Muscle of back (tissue), 11 donors: ENCODE data around the gene SRCIN1. TPM values are rescaled to one million over a fixed set of nuclear protein-coding genes. Genes with fewer than 3 reads are reported as not detected.

Source experiments
- DNase-seq, 3 donors: peaks; one replicate each; pipeline versions ENCODE4 v3.0.0 to v3.0.0-alpha.2; 2013
- polyA plus RNA-seq, 10 donors: library from polyadenylated mRNA; unstranded; fragments of 120-200 nt; gene quantifications; one replicate each; pipeline ENCODE4 v1.2.1, GENCODE V29; 2013; ENCODE audit not compliant: insufficient read length in 10 of 10

The SRCIN1 gene
- polyA plus RNA-seq, 10 donors, result 0.82 to 2.2 (median 1.2) TPM

DNA sequence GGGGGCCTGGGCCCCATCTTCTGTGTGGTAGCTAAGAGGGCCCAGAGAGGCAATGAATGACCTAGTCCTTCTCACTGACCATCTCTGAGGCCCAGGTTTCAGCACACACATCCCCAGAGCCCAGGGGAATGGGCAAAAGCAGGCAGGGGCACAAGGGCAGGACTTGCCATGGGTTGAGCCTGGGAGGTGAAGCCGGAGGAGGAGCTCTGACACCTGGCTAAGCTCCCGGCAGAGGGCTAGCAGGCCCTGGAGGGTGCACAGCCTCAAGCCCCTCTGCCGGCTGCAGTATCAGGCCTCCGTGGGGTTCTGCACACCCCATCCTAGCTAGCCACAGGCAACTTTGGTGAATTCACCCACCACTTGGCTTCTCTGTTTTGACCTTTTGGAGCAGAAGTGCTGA lies 5.3 kb downstream of the SRCIN1 start:
- DNase-seq, result no peak

DNA sequence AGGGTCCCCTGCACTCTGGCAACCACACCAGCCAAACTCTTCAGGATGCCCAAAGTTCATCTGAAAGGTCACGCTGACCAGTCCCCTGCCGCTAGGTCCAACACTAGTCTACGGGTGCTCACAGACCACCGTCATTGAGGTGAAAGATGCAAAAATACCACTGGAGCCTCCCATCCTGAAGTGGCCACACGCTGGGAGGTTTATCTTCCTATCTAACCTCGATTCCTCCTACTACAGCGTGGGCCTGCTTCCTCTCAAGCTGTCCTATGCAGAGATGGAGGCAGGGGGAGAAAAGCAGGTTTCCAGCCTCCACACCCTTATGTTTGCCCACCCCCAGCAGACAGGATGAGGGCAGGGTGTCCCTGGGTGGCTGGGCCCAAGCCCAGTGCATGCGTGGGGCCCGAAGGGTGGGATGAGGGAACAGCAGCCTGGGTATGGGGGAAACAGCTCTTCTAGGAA lies 6.3 kb downstream of the SRCIN1 start:
- DNase-seq, result no peak

DNA sequence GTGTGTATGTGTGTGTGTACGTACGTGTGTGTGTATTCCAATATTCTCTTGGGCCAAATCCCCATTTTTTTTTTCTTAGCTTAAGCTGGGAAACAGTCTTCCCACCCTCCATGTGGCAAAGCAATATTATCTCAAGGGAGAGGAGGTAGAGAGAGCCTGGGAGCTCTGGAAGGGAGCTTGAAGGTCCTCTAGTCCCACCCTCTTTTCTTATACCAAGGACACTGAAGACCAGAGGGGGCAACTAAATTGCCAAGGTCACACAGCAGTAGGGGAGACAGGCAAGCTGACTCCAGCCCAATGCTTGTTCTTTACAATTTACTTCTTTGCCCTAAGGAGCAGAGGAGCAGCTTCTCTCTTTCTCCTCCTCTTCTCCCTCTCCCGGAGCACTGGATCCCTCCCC lies 6.8 kb downstream of the SRCIN1 start:
- no peak for DNase-seq

DNA sequence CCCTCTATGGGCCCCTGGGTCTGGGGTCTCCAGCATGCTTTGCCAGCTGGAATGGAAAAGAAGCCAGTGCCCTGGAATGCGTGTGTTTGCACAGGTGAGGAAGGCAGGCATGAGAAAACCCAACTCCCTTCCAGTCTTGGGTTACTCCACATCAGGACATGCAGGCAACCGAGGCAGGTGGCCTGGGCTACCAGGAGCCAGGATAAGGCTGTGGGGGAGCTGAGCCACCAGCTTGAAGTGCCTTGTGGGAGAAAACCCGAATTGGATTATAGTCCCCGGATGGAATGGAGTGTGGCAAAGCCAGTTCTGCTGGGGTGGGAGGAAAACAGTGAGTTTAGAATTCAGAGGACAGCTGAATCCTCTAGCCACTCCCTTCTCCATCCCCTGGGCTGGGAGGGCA lies 7.2 kb downstream of the SRCIN1 start:
- no peak for DNase-seq

DNA sequence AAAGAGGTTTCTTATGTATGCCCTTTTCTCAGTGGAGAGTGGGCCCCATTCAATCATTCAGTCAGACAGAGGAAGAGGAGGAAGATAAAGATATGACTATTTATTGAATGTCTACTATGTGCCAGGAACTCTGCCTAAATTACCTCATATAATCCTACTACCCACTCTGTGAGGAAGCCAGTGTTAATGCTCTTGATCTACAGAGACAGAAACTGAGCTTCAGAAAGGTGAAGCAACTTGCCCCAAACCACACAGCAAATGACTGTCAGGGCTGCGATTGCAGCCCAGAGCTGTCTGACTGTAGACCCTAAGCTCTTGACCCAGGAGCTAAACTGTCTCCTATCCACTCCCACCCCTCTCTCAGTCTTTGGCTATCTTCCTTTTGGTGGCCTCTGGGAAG lies 8.4 kb downstream of the SRCIN1 start:
- DNase-seq, result no peak

DNA sequence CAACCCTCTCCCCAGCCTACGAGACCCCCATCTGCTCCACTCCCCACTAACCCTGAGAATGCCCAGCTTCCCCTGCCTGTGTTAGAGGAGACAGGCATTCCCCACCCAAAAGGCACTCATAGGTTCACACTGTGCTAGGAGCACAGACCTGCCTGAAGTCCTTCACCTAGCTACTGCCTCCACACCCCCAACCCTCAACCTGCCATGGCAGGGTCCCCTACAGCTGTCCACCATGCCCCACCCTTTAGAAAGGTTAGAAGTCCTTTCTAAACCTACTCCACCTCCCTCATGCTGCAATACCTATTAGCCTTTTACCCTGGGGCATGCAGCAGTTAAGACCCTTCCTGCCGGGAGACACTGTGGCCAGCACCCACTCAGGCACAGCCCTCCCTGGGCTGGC lies 9.1 kb downstream of the SRCIN1 start:
- no peak for DNase-seq

DNA sequence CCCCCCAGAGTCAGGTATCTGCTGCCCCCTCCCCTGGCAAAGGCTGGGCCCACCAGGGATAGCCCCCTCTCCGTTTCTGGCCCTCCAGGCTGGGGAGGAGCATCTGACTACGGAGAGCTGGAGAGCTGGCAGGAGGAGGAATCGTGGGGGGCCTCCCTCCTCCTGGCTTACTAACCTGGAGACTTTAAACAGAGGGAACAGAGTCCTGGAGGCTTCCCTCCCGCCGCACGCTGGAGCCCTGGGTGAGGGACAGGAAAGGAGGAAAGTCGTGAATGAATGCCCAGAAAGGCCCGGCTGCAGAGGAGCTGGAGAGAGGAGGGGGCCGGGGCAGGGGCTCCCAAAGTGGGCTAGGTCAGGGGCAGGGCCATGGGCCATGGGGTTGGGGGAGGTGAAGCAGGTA lies 9.9 kb downstream of the SRCIN1 start:
- no peak for DNase-seq

DNA sequence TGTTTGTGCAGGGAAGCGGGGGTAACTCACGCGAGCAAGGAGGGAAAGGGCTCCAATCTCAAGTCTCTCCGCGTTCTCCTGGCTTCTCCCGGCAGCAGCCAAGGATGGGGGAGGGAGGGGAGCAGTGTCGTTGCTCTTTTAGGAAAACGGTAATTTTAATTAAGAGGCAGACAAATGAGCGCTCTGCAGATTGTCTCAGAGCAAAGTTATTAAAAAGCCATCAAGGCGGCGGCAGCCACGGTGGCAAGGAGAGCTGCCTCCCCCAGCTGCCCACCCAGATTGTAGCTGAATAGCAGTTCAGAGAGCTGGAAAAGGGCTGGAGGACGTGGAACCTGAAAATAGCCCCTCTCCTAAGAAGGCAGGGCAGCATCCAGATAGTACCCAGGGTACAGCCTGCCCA lies 11.6 kb downstream of the SRCIN1 start:
- DNase-seq, result no peak

DNA sequence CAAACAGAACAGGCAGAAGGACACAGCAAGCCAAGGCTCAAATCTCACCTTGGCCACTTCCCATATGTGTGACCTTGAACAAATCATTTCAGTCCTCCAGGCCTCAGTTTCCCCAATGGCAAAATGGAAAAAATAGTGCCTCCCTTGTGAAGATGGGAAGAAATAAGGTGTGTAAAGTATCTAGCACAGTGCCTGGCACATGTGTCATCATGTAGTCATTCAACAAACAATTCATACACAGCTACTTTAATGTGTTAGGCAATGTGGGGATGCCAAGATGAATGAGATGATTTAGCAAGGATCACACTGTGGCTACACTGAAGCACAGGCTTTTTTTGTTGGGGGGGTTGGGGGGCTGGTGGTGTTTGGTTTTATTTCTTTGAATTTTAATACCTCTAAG lies 13.3 kb downstream of the SRCIN1 start:
- DNase-seq, result no peak

DNA sequence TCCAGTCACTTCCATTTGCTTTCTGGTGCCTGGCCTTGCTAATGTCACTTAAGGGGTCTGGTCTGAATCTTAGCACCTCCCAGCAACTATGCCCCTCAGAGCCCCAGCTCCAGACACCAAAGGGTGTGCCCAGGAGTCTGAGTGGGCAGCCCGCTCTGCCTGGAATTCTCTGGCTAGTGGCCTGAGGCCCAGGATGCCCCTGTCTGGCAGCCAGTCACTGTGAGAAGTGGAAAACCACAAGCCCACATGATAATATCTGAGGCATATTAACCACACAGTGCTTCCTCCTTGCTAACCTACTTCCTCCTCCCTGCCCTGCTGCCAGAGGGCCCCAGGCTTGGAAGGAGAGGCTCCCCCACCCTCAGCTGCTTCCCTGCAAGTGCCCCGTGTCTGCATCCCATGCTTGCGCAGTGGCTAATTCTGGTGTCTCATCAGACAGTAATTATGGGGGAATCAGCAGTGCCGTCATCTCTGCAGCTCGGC lies 14.0 kb downstream of the SRCIN1 start:
- no peak for DNase-seq

DNA sequence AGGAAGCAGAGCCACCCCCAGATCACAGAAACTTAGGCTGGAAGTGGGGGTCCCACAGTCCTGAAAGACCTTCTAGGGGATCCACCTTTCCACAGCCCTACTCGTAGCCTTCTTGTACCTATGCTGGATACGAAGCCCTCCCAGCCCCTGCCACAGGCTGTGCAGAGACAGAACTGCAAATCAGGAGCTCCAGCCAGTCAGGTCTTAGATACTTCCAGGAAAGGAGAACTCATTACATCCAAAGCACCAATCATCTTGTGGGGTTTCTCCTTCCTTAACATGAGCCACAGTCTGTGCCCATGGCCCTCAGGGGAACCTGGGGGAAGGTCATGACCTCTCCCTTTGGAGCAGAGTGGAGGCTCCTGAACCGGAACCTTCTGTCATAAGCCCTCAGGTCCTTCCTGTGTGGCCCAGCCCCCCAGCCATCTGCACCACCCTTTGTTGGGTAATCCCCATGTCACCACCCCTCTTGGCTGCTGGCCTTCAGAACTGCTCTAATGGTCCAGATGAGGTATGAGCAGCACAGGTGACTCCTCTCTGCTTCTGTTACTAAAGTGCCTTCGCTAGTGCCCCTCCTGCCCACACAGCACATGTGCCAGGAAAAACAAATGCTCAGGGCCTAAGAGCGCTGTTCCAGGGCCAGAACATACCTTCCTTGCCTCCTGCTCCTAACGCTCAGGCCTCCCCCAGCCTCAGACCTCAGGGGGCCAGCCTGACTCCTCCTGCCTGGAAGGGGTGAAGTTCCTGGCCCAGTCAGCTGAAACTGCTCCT lies 14.6 kb downstream of the SRCIN1 start:
- DNase-seq, result no peak

DNA sequence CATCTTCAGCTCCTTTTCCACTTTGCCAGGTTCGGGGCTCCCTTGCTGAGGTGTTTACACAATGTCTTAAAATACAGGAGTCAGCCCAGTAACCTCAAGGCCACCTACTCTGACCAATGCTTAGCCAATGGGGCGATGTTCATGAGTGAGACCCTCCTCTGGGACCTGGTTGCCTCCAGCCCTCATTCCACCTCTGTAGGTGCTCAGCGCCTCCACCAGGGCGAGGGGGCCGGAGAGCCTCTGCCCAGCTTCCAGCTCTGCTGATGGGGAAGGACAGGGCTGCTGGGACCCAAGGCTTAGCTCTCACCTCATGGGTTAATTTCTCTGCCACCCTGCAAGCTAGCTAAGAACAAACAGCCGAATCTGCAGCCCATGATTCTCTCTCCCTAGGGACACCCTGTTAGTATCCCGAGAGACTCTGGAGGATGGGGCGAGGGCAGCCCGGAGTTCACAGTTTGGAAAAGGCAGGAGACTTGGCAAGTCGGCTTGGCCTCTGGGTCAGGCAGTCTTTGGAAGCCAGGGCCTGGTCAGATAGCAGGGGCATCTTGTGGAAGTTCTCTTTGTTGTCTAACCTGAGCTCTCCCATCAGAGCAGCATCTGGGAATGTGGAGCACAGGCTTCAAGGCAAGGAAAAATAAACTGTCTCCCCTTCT lies 16.2 kb downstream of the SRCIN1 start:
- DNase-seq, result no peak

DNA sequence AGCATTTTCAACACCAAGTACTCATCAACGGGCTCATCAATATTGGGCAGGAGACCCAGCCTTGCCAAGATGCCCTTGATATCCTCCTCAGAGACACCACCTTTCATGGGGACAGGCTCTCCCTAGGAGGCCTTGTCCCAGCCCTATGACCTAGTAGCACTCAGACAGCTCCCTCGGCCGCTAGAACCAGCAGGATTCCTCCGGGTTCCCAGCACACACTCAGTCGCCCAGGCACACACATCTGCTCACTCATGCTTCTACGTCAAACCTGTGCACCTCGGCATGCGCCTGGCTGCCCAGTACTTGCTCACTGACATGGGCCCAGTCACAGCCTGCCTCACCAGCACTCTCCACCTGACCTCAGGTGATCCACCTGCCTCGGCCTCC lies 17.0 kb downstream of the SRCIN1 start:
- no peak for DNase-seq

DNA sequence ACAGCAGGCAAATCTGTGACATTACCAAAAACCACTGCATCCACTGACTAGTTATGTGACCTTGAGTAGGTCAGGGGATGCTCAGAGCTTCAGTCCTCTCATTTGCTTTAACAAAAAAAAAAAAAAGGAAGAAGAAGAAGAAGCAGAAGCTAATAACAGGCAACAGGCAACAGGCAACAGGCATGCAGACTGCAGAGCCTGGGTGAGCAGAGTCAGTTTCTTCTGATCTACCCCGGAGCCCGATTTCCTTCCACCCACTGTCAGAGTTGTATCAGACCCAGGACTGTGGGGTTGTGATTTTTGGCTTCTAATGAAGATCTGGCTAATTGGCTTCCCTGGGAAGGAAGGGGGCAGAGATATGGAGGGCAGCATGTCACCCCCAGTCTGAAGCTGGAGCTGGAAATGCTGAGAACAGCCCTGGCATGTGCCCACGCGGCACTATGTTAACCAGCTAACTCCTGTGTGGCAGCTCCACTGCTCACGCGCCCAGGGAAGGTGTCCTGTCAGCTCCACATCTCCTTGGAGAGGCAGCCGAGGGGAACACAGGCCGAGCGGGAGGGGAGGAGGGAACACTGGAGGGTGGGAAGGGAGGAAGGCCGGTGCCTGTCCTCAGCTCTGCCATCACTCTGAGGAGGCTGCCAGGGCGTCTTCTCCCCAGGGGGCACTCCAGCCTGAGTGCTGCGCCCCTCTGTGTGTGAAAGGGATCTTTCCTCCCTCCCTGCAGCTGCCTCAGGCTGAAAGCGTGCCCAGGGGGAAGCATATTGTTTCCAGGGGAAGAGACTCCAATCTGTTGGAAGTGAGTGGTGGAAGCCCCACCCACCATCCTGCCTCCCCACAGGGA lies 17.6 kb downstream of the SRCIN1 start:
- no peak for DNase-seq

DNA sequence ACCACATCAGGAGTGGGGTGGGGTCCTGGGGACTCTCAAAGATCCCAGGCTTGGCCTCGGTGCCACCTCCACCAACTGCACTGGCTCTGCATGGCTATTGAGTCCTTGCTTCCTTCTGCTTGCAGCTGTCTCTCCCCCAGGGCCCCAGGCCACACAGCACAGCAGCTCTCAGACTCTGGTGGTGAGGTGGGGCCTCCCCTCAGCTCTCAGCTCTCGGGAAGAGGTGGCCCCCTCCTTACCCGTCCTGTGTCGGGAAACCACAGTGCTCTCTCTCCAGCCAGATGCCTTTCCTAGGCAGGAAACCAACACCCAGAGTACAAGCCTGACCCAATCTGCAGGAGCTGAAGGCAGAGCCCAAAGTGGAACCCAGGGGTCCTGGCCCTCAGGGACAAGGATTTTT lies 18.5 kb downstream of the SRCIN1 start:
- DNase-seq, result no peak

DNA sequence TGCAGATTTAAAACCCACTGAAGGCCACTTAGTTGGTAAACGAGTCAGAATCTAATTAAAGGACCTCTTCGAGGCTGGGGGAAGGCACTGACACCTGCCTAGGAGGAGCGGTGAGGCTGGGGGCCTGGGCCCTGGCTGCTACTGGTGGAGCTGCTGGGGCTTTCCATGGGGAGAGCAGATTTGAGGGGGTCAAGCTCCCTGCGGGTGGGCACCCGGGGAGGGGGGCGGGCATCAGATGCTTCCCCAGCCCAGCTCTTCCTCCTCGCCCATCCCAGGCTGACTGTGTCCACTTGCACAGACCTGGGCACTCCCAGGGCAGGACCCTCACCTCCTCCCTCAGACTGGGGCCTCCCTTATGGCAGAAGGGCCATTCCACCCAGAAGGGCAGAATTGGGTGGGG lies 19.0 kb downstream of the SRCIN1 start:
- DNase-seq, result no peak

DNA sequence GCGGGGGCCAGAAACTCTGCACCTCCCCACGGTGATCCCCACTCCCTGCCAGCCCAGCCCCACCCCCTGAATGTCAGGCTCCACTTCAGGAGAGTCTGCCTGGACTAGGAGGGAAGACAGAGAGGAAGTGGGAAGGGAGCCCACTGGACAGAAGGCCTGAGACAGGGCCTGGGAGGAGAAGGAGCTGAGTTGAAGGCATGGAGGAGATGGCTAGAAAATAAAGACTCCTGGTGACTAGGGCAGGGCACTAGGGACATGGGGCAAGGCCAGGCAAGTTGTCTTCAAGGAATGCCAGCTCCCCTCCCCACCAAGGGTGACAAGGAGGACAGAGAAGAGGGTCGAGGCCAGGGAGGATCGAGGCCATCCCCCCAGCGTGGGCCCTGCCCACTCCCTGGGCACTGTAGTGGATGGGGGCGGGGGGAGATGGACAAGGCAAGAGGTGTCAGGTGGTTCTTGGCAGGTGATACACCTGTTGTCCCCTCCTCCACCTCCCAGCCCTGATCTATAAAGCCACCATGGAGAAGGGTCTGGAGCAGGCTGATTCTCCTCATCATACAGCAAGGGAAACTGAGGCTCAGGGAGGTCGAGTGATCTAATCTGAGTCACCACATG lies 19.7 kb downstream of the SRCIN1 start:
- no peak for DNase-seq

DNA sequence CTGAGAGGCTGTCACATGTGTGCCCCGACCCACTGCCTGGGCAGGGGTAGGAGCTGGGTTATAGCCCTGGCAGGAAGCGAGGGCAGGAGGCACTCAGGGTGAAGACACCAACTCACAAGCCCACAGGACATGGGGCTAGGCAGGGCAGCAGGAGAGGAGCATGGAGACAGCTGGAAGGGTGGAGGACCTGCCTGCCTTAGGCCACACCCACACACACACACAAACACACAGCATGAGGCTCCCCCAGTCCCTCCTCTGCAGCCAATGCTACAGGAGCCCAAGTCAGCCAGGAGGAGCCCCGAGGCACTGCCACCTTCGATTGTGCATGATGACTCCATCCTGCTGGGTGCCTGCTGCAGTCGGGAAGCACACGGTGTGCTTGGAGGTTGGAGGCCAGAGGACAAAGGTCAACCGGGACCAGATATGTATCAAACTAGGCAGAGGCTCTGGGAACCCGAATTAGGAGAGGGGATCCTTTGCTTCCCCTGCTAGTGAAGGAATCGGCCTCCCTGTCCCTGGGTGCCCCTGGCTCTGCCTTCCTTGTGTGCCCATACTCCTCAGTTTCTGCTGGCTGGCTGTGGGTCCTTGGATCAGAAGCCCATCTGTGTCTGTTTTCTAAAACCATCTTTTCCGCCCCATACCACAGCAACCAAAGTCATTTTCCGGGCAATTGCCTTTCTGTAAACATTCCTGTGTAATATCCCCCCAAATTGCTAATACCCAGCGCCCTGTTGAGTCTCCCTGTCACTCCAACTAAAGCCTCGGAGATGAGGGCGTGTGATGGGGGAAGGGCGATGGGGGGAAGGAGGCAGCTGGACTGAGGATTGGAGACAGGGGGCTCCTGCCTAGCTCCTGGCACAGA lies 20.5 kb downstream of the SRCIN1 start:
- no peak for DNase-seq

DNA sequence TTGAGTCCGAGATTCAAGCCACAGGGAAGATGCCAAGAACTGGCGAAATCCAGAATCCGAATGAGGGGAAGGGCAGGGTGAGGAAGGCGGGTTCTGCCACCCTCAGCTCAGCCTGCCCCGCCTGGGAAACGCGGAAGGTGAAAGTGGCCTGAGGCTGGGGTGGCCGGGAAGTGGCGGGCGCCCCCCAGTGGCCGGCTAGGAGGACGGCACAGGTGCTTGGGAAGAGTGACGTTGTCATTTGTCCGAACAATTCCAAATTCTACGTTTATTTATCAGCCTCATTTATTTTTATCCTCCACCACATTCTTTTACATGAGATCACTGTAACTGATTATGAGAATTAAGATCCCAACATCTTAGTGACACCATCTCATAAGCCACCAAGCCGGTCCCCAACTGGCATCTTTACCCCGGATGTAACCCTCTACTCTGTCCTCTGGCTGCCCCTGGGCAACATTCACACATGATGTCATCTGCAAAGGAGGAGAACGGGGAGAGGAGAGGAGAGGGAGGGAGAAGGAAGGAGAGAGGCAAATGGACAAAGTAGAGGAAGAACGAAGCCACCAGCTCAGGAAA lies 21.3 kb downstream of the SRCIN1 start:
- peak in 1 of 3 donors; percentile 38 for DNase-seq

DNA sequence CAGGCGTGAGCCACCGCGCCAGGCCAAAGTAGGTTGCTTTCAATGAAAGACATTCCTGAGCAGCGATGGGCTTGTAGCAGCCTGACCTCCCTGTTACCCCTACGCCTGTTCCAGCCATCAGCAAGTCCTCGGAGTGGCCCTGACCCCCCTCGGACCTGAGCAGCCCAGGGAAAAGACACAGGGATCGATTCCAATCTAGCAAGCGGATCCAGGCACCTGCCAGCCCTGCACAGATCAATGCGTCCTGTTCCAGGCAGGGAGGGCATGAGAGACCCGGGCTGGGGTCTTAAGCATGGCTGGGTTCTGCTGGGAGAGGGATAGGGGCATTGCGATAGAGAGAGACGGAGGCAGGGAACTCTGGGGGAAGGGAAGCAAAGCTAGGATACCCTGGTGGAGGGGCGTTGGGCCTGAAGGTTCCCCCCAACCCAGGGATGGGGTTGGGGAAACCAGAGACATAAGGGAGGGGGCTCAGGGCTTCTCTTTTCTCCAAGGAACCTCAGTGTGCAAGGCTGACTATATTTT lies 21.9 kb downstream of the SRCIN1 start:
- no peak for DNase-seq

DNA sequence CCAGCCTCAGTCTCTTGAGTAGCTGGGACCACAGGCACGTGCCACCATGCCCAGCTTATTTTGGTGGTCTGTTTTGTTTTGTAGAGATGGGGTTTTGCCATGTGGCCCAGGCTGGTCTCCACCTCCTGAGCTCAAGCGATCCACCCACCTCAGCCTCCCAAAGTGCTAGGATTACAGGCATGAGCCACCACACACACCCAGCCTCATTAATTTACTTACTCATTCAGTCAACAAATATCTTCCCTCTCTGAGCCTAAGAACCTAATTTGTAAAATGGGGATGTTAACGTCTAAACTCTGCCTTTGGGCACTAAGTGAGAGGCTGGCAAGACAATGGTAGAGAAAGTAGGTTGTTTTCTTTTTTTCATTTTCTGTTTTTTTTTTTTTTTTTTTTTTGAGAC lies 22.6 kb downstream of the SRCIN1 start:
- no peak for DNase-seq
